H9 (cell line): ENCODE measurements around the gene PPARA. TPM values are rescaled to one million over a fixed set of nuclear protein-coding genes. Genes with fewer than 3 reads are reported as not detected.
A peak's percentile ranks its signal among the peaks of the same experiment; 100 is the strongest.

Experiments used
- DNase-seq: peaks from one replicate; pipeline ENCODE4 v3.0.0-alpha.2; 2017
- H2AFZ ChIP-seq: one replicate; pipeline ENCODE4 v1.6.1; 2013; ENCODE audit warnings: mild to moderate bottlenecking, low read length, control low read depth, moderate library complexity
- H2AK5ac ChIP-seq: 2 replicates; pipeline ENCODE4 v1.6.1; 2013; ENCODE audit warnings: low read length, control low read depth, mixed read lengths; ENCODE audit not compliant: insufficient read length
- H2BK120ac ChIP-seq: one replicate; pipeline ENCODE4 v1.6.1; 2013; ENCODE audit warnings: low read depth, mild to moderate bottlenecking, low read length, control low read depth, inconsistent platforms; ENCODE audit not compliant: poor library complexity, severe bottlenecking
- H2BK12ac ChIP-seq: 2 replicates; pipeline ENCODE4 v1.6.1; 2013; ENCODE audit warnings: low read length, control low read depth, mixed read lengths, low read depth; ENCODE audit not compliant: insufficient read length
- H2BK15ac ChIP-seq: 2 replicates; pipeline ENCODE4 v1.6.1; 2013; ENCODE audit warnings: low read depth, low read length, control low read depth
- H2BK20ac ChIP-seq: one replicate; pipeline ENCODE4 v1.6.1; 2013; ENCODE audit warnings: low read depth, mild to moderate bottlenecking, low read length, control low read depth, inconsistent platforms; ENCODE audit not compliant: poor library complexity, severe bottlenecking
- H2BK5ac ChIP-seq: 2 replicates; pipeline ENCODE4 v1.6.1; 2013; ENCODE audit warnings: low read length, control low read depth, mixed read lengths; ENCODE audit not compliant: insufficient read length
- H3K14ac ChIP-seq: 2 replicates; pipeline ENCODE4 v1.6.1; 2013; ENCODE audit warnings: low read length, control low read depth; ENCODE audit not compliant: insufficient read depth
- H3K18ac ChIP-seq: 2 replicates; pipeline ENCODE4 v1.6.1; 2013; ENCODE audit warnings: low read depth, mild to moderate bottlenecking, mixed read lengths, low read length, control low read depth; ENCODE audit not compliant: insufficient read length
- H3K23ac ChIP-seq: 2 replicates; pipeline ENCODE4 v1.6.1; 2013; ENCODE audit warnings: low read length, control low read depth, mixed read lengths, low read depth; ENCODE audit not compliant: insufficient read length
- H3K23me2 ChIP-seq: 2 replicates; pipeline ENCODE4 v1.6.1; 2013; ENCODE audit warnings: low read depth, mild to moderate bottlenecking, mixed read lengths, low read length, control low read depth; ENCODE audit not compliant: insufficient read length, poor library complexity, severe bottlenecking
- H3K27ac ChIP-seq: 2 replicates; pipeline ENCODE4 v1.5.1; 2013; ENCODE audit warnings: low read length, control low read depth, mixed read lengths, low read depth; ENCODE audit not compliant: insufficient read length
- H3K27me3 ChIP-seq: 2 replicates; pipeline ENCODE4 v1.6.1; 2013; ENCODE audit warnings: low read length, control low read depth, inconsistent platforms; ENCODE audit not compliant: insufficient read depth
- H3K4ac ChIP-seq: 2 replicates; pipeline ENCODE4 v1.6.1; 2013; ENCODE audit warnings: low read depth, mild to moderate bottlenecking, control low read depth, inconsistent platforms, low read length, moderate library complexity
- H3K4me1 ChIP-seq: 2 replicates; pipeline ENCODE4 v1.6.1; 2013; ENCODE audit warnings: low read length, control low read depth, inconsistent platforms; ENCODE audit not compliant: insufficient read depth
- H3K4me2 ChIP-seq: 2 replicates; pipeline ENCODE4 v1.6.1; 2013; ENCODE audit warnings: low read length, control low read depth, mixed read lengths; ENCODE audit not compliant: insufficient read length, insufficient read depth
- H3K56ac ChIP-seq: 2 replicates; pipeline ENCODE4 v1.6.1; 2013; ENCODE audit warnings: low read depth, mild to moderate bottlenecking, mixed read lengths, low read length, control low read depth; ENCODE audit not compliant: insufficient read length
- H3K79me1 ChIP-seq: 2 replicates; pipeline ENCODE4 v1.6.1; 2013; ENCODE audit warnings: low read depth, mild to moderate bottlenecking, moderate library complexity, low read length, control low read depth, inconsistent platforms; ENCODE audit not compliant: insufficient read depth, poor library complexity, severe bottlenecking
- H3K79me2 ChIP-seq: 2 replicates; pipeline ENCODE4 v1.6.1; 2013; ENCODE audit warnings: low read length, control low read depth, inconsistent platforms; ENCODE audit not compliant: insufficient read depth
- H3K9ac ChIP-seq: 2 replicates; pipeline ENCODE4 v1.6.1; 2013; ENCODE audit warnings: low read length, control low read depth, mixed read lengths; ENCODE audit not compliant: insufficient read length; ENCODE audit errors: extremely low read depth
- H3K9me3 ChIP-seq: one replicate; pipeline ENCODE4 v1.6.1; 2013; ENCODE audit warnings: low read depth, low read length, inconsistent platforms; ENCODE audit not compliant: control insufficient read depth
- H3T11ph ChIP-seq: one replicate; pipeline ENCODE4 v1.6.1; 2013; ENCODE audit warnings: mild to moderate bottlenecking, low read length, control low read depth, inconsistent platforms
- H4K20me1 ChIP-seq: one replicate; pipeline ENCODE4 v1.6.1; 2013; ENCODE audit not compliant: control insufficient read depth, insufficient read length, insufficient read depth
- H4K5ac ChIP-seq: 2 replicates; pipeline ENCODE4 v1.6.1; 2013; ENCODE audit warnings: low read depth, mild to moderate bottlenecking, mixed read lengths, low read length, control low read depth; ENCODE audit not compliant: insufficient read length
- H4K8ac ChIP-seq: replicated peaks from 2 replicates; pipeline ENCODE4 v1.6.1; 2013; ENCODE audit warnings: low read length, control low read depth, mixed read lengths, low read depth; ENCODE audit not compliant: insufficient read length
- H4K91ac ChIP-seq: 2 replicates; pipeline ENCODE4 v1.6.1; 2013; ENCODE audit warnings: low read depth, mild to moderate bottlenecking, moderate library complexity, mixed read lengths, low read length, control low read depth; ENCODE audit not compliant: insufficient read length
- H3K27ac Mint-ChIP-seq, 3 experiments: 2 replicates in 2 of 3; 3 replicates in 1 of 3; pipeline ENCODE4 v1.8.0; 2020 to 2021; ENCODE audit warnings: mixed read lengths in 3 of 3, mild to moderate bottlenecking in 1 of 3, moderate library complexity in 1 of 3
- H3K27me3 Mint-ChIP-seq: 2 replicates; pipeline ENCODE4 v1.8.0; 2021; ENCODE audit warnings: low read depth, mild to moderate bottlenecking, moderate library complexity, mixed read lengths
- H3K36me3 Mint-ChIP-seq, 3 experiments: 2 replicates in 2 of 3; 3 replicates in 1 of 3; pipeline ENCODE4 v1.8.0; 2020 to 2021; ENCODE audit warnings: low read depth in 3 of 3, mixed read lengths in 3 of 3; ENCODE audit not compliant: insufficient read depth in 1 of 3
- H3K4me1 Mint-ChIP-seq, 2 experiments: 2 replicates each; pipeline ENCODE4 v1.8.0; 2020; ENCODE audit warnings: mixed read lengths in 2 of 2
- H3K4me3 Mint-ChIP-seq, 2 experiments: 2 replicates in 1 of 2; 3 replicates in 1 of 2; pipeline ENCODE4 v1.8.0; 2020 to 2021; ENCODE audit warnings: mild to moderate bottlenecking in 2 of 2, mixed read lengths in 2 of 2, moderate library complexity in 1 of 2
- H3K9me3 Mint-ChIP-seq, 2 experiments: 2 replicates in 1 of 2; 3 replicates in 1 of 2; pipeline ENCODE4 v1.8.0; 2020; ENCODE audit warnings: mild to moderate bottlenecking in 2 of 2, mixed read lengths in 2 of 2, moderate library complexity in 1 of 2
- WGBS: extraction: QIAGEN DNeasy Blood & Tissue Kit; methylation state at CpG from one replicate; pipeline ENCODE4 v1.1.7; 2013; ENCODE audit warnings: missing lambda C conversion rate, low lambda C conversion rate, mixed read lengths; ENCODE audit not compliant: insufficient read length; ENCODE audit errors: extremely low coverage; 5-methylcytosine and 5-hydroxymethylcytosine counted together
- total RNA-seq: library from RNA; stranded (reverse); gene quantifications from 2 replicates; pipeline ENCODE4 v1.2.1, GENCODE V29; 2021
- TF ChIP-seq, protein P1 (sequence below): fragments of 200-600 bp; sonication (generic); conservative IDR thresholded peaks from 3 replicates; pipeline ENCODE4 v1.8.0; 2021; ENCODE audit warnings: antibody characterized with exemption, mild to moderate bottlenecking

The PPARA gene
- total RNA-seq, 1 experiment from 2014 or later = 7.3 TPM

- Mint-ChIP-seq H3K4me1 (peaks cover 7 to 8% of the 10 kb centered on the region in 2 experiments), H3K27ac (no peak overlapping the region), H3K27me3 (peaks cover 60% of the 10 kb centered on the region), H3K9me3 (no peaks in the 10 kb centered on the region), H3K4me3 (peak overlapping the region; percentile 60 to 78), H3K36me3 (peaks cover 2 to 9% (median 4%) of the 10 kb centered on the region in 3 experiments; a peak in 5 of 7 replicates)
- no peak overlapping the region for H4K5ac ChIP-seq
- DNase-seq = peak; percentile 34
- no peak overlapping the region for H2BK20ac ChIP-seq
- H3K79me2 ChIP-seq = no peaks in the 10 kb centered on the region
- H3K14ac ChIP-seq = no peak overlapping the region
- H3K27me3 ChIP-seq = peaks cover 16% of the 10 kb centered on the region; the same call in 1 of the 2 replicates
- H4K91ac ChIP-seq = no peak overlapping the region
- H3T11ph ChIP-seq = no peak overlapping the region
- H2AFZ ChIP-seq = no peak overlapping the region
- H2AK5ac ChIP-seq = no peak overlapping the region
- no peaks in the 10 kb centered on the region for H3K79me1 ChIP-seq
- no peak overlapping the region for H2BK15ac ChIP-seq
- no peak overlapping the region for H3K9ac ChIP-seq
- H3K23me2 ChIP-seq = peaks cover 10% of the 10 kb centered on the region
- H3K4ac ChIP-seq = no peak overlapping the region
- H3K56ac ChIP-seq = no peak overlapping the region
- no peak overlapping the region for H4K8ac ChIP-seq
- no CpG with 5 or more reads among the region's 101 CpGs for WGBS
- no peak overlapping the region for H3K18ac ChIP-seq
- H2BK120ac ChIP-seq = no peak overlapping the region
- no peaks in the 10 kb centered on the region for H3K9me3 ChIP-seq
- no peak overlapping the region for H3K23ac ChIP-seq
- no peak overlapping the region for H2BK12ac ChIP-seq
- H3K4me1 ChIP-seq = no peaks in the 10 kb centered on the region
- no peaks in the 10 kb centered on the region for H4K20me1 ChIP-seq
- no peak overlapping the region for H2BK5ac ChIP-seq
- TF ChIP-seq, protein P1, sequence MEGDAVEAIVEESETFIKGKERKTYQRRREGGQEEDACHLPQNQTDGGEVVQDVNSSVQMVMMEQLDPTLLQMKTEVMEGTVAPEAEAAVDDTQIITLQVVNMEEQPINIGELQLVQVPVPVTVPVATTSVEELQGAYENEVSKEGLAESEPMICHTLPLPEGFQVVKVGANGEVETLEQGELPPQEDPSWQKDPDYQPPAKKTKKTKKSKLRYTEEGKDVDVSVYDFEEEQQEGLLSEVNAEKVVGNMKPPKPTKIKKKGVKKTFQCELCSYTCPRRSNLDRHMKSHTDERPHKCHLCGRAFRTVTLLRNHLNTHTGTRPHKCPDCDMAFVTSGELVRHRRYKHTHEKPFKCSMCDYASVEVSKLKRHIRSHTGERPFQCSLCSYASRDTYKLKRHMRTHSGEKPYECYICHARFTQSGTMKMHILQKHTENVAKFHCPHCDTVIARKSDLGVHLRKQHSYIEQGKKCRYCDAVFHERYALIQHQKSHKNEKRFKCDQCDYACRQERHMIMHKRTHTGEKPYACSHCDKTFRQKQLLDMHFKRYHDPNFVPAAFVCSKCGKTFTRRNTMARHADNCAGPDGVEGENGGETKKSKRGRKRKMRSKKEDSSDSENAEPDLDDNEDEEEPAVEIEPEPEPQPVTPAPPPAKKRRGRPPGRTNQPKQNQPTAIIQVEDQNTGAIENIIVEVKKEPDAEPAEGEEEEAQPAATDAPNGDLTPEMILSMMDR = no peak
- H3K4me2 ChIP-seq = peak overlapping the region; percentile 44
- H3K27ac ChIP-seq = no peak overlapping the region
Measured at GRCh38 chr22:46150655-46151477, 540 bp downstream of the PPARA start.
